H1 (cell line): Measurements from ENCODE around the gene COL4A1. TPM values are rescaled to one million over a fixed set of nuclear protein-coding genes. Genes with fewer than 3 reads are reported as not detected.

Source experiments
- CTCF ChIA-PET: fragments of 300-600 bp; sonication (Branson Sonifier 250); formaldehyde crosslinking; loops from one replicate; lab custom pipeline; 2021; ENCODE audit not compliant: partially characterized antibody; lab: Charles Lee
- POLR2A ChIA-PET: fragments of 300-600 bp; sonication (Branson Sonifier 250); formaldehyde crosslinking; loops from one replicate; lab custom pipeline; 2021; ENCODE audit warnings: inconsistent platforms; ENCODE audit not compliant: partially characterized antibody; lab: Charles Lee
- DNase-seq, 2 experiments: peaks; one replicate each; pipeline versions ENCODE4 v3.0.0 to v3.0.0-alpha.2; 2010 to 2022; ENCODE audit warnings: low spot score in 2 of 2, low read depth in 1 of 2, mixed read lengths in 1 of 2
- FAIRE-seq: peaks from 2 replicates; lab custom pipeline; 2011; peaks lifted over from hg19 to GRCh38; lab: Jason Lieb, UNC
- H2AFZ ChIP-seq: 2 replicates; pipeline ENCODE4 v1.8.1; 2012; ENCODE audit warnings: low read length, inconsistent platforms
- H2AK5ac ChIP-seq: 2 replicates; pipeline ENCODE4 v1.6.1; 2013; ENCODE audit warnings: low read depth, low read length
- H2BK120ac ChIP-seq: replicated peaks from 2 replicates; pipeline ENCODE3; 2013; ENCODE audit warnings: low read depth, low read length, inconsistent platforms
- H2BK12ac ChIP-seq: 2 replicates; pipeline ENCODE4 v1.6.1; 2013; ENCODE audit warnings: low read depth, low read length
- H2BK15ac ChIP-seq: 2 replicates; pipeline ENCODE4 v1.6.1; 2013; ENCODE audit warnings: low read length
- H2BK20ac ChIP-seq: 2 replicates; pipeline ENCODE4 v1.6.1; 2013; ENCODE audit warnings: low read length
- H2BK5ac ChIP-seq: 2 replicates; pipeline ENCODE4 v1.6.1; 2013; ENCODE audit warnings: low read depth, low read length
- H3K14ac ChIP-seq: 2 replicates; pipeline ENCODE4 v1.6.1; 2013; ENCODE audit warnings: inconsistent platforms; ENCODE audit not compliant: insufficient read length
- H3K18ac ChIP-seq: 2 replicates; pipeline ENCODE4 v1.6.1; 2013; ENCODE audit warnings: low read length; ENCODE audit errors: extremely low read depth
- H3K23ac ChIP-seq: 2 replicates; pipeline ENCODE4 v1.6.1; 2013; ENCODE audit warnings: inconsistent platforms; ENCODE audit not compliant: insufficient read length
- H3K23me2 ChIP-seq: 2 replicates; pipeline ENCODE4 v1.6.1; 2013; ENCODE audit warnings: low read depth, low read length
- H3K27ac ChIP-seq: 2 replicates; pipeline ENCODE4 v1.6.1; 2011; ENCODE audit warnings: low read depth, low read length, inconsistent platforms
- H3K27me3 ChIP-seq, 4 experiments: replicated peaks in 1 of 4; 1 replicate in 1 of 4; 2 replicates in 3 of 4; pipeline versions ENCODE4 v1.6.1 to v1.8.1; 2011 to 2013; ENCODE audit warnings: low read length in 3 of 4, mild to moderate bottlenecking in 3 of 4, inconsistent platforms in 2 of 4, mixed read lengths in 2 of 4, moderate library complexity in 1 of 4; ENCODE audit not compliant: control insufficient read depth in 3 of 4, insufficient read depth in 3 of 4; ENCODE audit errors: extremely low read depth in 1 of 4
- H3K36me3 ChIP-seq, 4 experiments: 2 replicates each; pipeline versions ENCODE4 v1.6.1 to v1.8.1; 2011 to 2013; ENCODE audit warnings: mild to moderate bottlenecking in 4 of 4, low read length in 3 of 4, moderate library complexity in 2 of 4, control low read depth in 1 of 4, inconsistent platforms in 1 of 4; ENCODE audit not compliant: insufficient read depth in 4 of 4, control insufficient read depth in 2 of 4
- H3K4ac ChIP-seq: replicated peaks from 2 replicates; pipeline ENCODE3; 2013; ENCODE audit warnings: low read length, low read depth, mixed read lengths, inconsistent platforms; ENCODE audit not compliant: insufficient read length
- H3K4me1 ChIP-seq, 4 experiments: replicated peaks in 1 of 4; 1 replicate in 1 of 4; 2 replicates in 3 of 4; pipeline versions ENCODE4 v1.6.1 to v1.8.1; 2011 to 2013; ENCODE audit warnings: low read length in 3 of 4, inconsistent platforms in 2 of 4, mixed read lengths in 1 of 4; ENCODE audit not compliant: insufficient read depth in 4 of 4, control insufficient read depth in 3 of 4
- H3K4me2 ChIP-seq, 2 experiments: 2 replicates each; pipeline versions ENCODE4 v1.6.1 to v1.8.1; 2011 to 2013; ENCODE audit warnings: low read depth in 2 of 2, low read length in 2 of 2, control low read depth in 1 of 2, inconsistent platforms in 1 of 2, mild to moderate bottlenecking in 1 of 2; ENCODE audit not compliant: insufficient read depth in 1 of 2
- H3K4me3 ChIP-seq, 4 experiments: fragments of 200-600, 300-600 bp in 1 of 4; sonication (generic), shearing (Covaris generic), sonication (Bioruptor Twin) in 1 of 4; 2 replicates each; pipeline versions ENCODE4 v1.5.1 to v1.8.1; 2011 to 2016; ENCODE audit warnings: low read length in 4 of 4, low read depth in 3 of 4, control low read depth in 2 of 4, inconsistent platforms in 2 of 4, mild to moderate bottlenecking in 2 of 4, mixed read lengths in 1 of 4, moderate library complexity in 1 of 4; ENCODE audit not compliant: insufficient read depth in 2 of 4; ENCODE audit errors: extremely low read depth in 1 of 4
- H3K56ac ChIP-seq: replicated peaks from 2 replicates; pipeline ENCODE3; 2013; ENCODE audit warnings: low read depth, mild to moderate bottlenecking, mixed read lengths, low read length, inconsistent platforms; ENCODE audit not compliant: insufficient read length
- H3K79me1 ChIP-seq: 2 replicates; pipeline ENCODE4 v1.6.1; 2013; ENCODE audit warnings: low read depth, low read length, control low read depth
- H3K79me2 ChIP-seq, 2 experiments: 2 replicates each; pipeline versions ENCODE4 v1.6.1 to v1.8.1; 2012 to 2013; ENCODE audit warnings: low read length in 2 of 2, mild to moderate bottlenecking in 2 of 2, inconsistent platforms in 1 of 2; ENCODE audit not compliant: insufficient read depth in 2 of 2, control insufficient read depth in 1 of 2
- H3K9ac ChIP-seq, 4 experiments: replicated peaks in 1 of 4; 1 replicate in 1 of 4; 2 replicates in 3 of 4; pipeline versions ENCODE4 v1.6.1 to v1.8.1; 2011 to 2013; ENCODE audit warnings: low read depth in 3 of 4, low read length in 3 of 4, control low read depth in 2 of 4, mild to moderate bottlenecking in 2 of 4, moderate library complexity in 2 of 4, inconsistent platforms in 1 of 4; ENCODE audit errors: extremely low read depth in 1 of 4
- H3K9me3 ChIP-seq, 2 experiments: 2 replicates each; pipeline versions ENCODE4 v1.6.1 to v1.8.1; 2012 to 2013; ENCODE audit warnings: mild to moderate bottlenecking in 2 of 2, moderate library complexity in 2 of 2, control low read depth in 1 of 2, inconsistent platforms in 1 of 2, low read depth in 1 of 2, low read length in 1 of 2, mixed read lengths in 1 of 2; ENCODE audit not compliant: insufficient read depth in 2 of 2
- H4K20me1 ChIP-seq, 2 experiments: replicated peaks in 1 of 2; 2 replicates each; pipeline versions ENCODE3 to v1.8.1; 2011 to 2013; ENCODE audit warnings: inconsistent platforms in 2 of 2, low read length in 2 of 2, mild to moderate bottlenecking in 1 of 2; ENCODE audit not compliant: insufficient read depth in 2 of 2, control insufficient read depth in 1 of 2
- H4K5ac ChIP-seq: 2 replicates; pipeline ENCODE4 v1.6.1; 2013; ENCODE audit warnings: low read length, low read depth, mixed read lengths, inconsistent platforms; ENCODE audit not compliant: insufficient read length
- H4K8ac ChIP-seq: 2 replicates; pipeline ENCODE4 v1.8.0; 2013; ENCODE audit warnings: mild to moderate bottlenecking, moderate library complexity, low read length, inconsistent platforms; ENCODE audit not compliant: insufficient read depth; ENCODE audit errors: extremely low read depth
- H4K91ac ChIP-seq: replicated peaks from 2 replicates; pipeline ENCODE3; 2013; ENCODE audit warnings: low read length, mixed read lengths, inconsistent platforms; ENCODE audit not compliant: insufficient read length
- BCL11A ChIP-seq, 2 experiments: IDR thresholded peaks; one replicate each; pipeline ENCODE4 v1.6.1; 2011; ENCODE audit warnings: low read depth in 2 of 2, low read length in 2 of 2, mild to moderate bottlenecking in 2 of 2
- CBX8 ChIP-seq: fragments of 300-800, 300-1000 bp; sonication (generic); IDR thresholded peaks from 2 replicates; pipeline ENCODE4 v1.7.1; 2016; ENCODE audit warnings: low read depth, low read length, borderline replicate concordance
- SIRT6 ChIP-seq: IDR thresholded peaks from one replicate; pipeline ENCODE4 v1.7.1; 2012; ENCODE audit warnings: low read length, inconsistent platforms
- SP1 ChIP-seq: IDR thresholded peaks from 2 replicates; pipeline ENCODE4 v1.6.1; 2011; ENCODE audit warnings: low read depth, low read length
- WGBS, 2 experiments: shearing (Covaris generic) in 1 of 2; methylation state at CpG; one replicate each; pipeline versions ENCODE4 v1.1.6 to v1.1.7; 2013 to 2015; ENCODE audit warnings: low lambda C conversion rate in 2 of 2, mixed read lengths in 2 of 2, inconsistent platforms in 1 of 2, low coverage in 1 of 2, missing lambda C conversion rate in 1 of 2; ENCODE audit not compliant: insufficient replicate concordance in 2 of 2, insufficient coverage in 1 of 2, insufficient read length in 1 of 2; ENCODE audit errors: extremely low coverage in 1 of 2, missing lambda C conversion rate in 1 of 2; 5-methylcytosine and 5-hydroxymethylcytosine counted together
- polyA plus RNA-seq, 7 experiments: library from polyadenylated mRNA; depleted of rRNA in 3 of 7; stranded (reverse) in 5 of 7; unstranded in 2 of 7; fragments of >200 nt in 5 of 7; fragments of 200-250 nt in 2 of 7; gene quantifications; 1 replicate in 5 of 7; 2 replicates in 1 of 7; 4 replicates in 1 of 7; pipeline versions ENCODE4 v1.2.1 to v1.2.3, GENCODE V29; 2011 to 2013; ENCODE audit warnings: missing spikeins in 2 of 7, mixed read lengths in 2 of 7
- total RNA-seq: library from RNA; stranded (reverse); fragmentation: NEBNext Ultra II Directional; extraction: Animal tissue kit (Norgen Biotek cat#: 25700); gene quantifications from 2 replicates; pipeline ENCODE4 v1.2.1, GENCODE V29; 2021
- TF ChIP-seq, protein P1 (sequence below): IDR thresholded peaks from 2 replicates; pipeline ENCODE4 v1.6.1; 2012; ENCODE audit warnings: inconsistent platforms

COL4A1 gene
- total and polyA plus RNA-seq, 2 of the 8 experiments (the other 6 are each of a cell fraction or from before 2014, with no cell fraction given), result 30.7 to 82.0 TPM

DNA sequence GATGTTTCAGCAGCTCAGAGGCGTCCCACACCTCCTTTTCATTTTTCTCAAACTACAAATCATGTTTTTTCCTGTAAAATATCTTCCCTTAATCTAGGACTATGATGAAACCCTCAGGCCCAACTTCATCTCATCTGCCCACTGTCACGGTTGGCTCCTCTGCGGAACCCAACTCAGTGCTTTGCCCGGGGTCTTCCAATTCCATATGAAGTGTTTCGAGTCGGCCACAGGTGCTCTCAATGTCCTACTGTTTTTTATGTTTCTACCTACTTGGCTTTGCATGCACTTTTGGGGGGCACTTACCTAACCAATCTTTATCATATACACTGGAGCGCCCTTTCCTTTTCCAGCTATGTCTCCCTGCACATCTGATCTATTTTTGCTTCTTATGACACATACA is 28.1 kb downstream of the COL4A1 start:
- H4K91ac ChIP-seq, result no peak overlapping the region
- no peaks in the 10 kb centered on the region for H3K9me3 ChIP-seq
- H4K5ac ChIP-seq, result no peak overlapping the region
- no peak overlapping the region for H3K56ac ChIP-seq
- H3K79me2 ChIP-seq, result peaks cover 2 to 3% of the 10 kb centered on the region in 2 experiments; a peak in 2 of 4 replicates
- DNase-seq (no peak), FAIRE-seq (no peak)
- no peak overlapping the region for H3K18ac ChIP-seq
- H3K27ac ChIP-seq, result no peak overlapping the region
- H3K36me3 ChIP-seq, result no peaks in the 10 kb centered on the region; a peak in 2 of 8 replicates
- no peaks in the 10 kb centered on the region; the same call in 1 of the 2 replicates for H3K79me1 ChIP-seq
- H2BK12ac ChIP-seq, result no peak overlapping the region
- ChIA-PET POLR2A (no interaction called here), CTCF (interaction anchor here (0.8 kb wide), 1 partner anchor 74 kb away, joined by 3 read pairs; no protein-coding TSS in a partner anchor)
- TF ChIP-seq CBX8, result no peak
- TF ChIP-seq SIRT6, result no peak
- no peak for TF ChIP-seq SP1
- TF ChIP-seq, protein P1, sequence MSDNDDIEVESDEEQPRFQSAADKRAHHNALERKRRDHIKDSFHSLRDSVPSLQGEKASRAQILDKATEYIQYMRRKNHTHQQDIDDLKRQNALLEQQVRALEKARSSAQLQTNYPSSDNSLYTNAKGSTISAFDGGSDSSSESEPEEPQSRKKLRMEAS, result no peak
- no peak for TF ChIP-seq BCL11A (IDR thresholded peaks at IDR 0.05; ENCODE audit: low read depth in 2 of 2, low read length in 2 of 2)
- no peak overlapping the region for H2BK15ac ChIP-seq
- no peak overlapping the region for H2BK120ac ChIP-seq
- peaks cover 1 to 7% of the 10 kb centered on the region in 2 experiments for H4K20me1 ChIP-seq
- H3K4me1 ChIP-seq, result peaks cover 0 to 3% (median 2%) of the 10 kb centered on the region in 4 experiments; a peak in 1 of 7 replicates
- H3K4me2 ChIP-seq, result no peak overlapping the region
- H2AFZ ChIP-seq, result no peak overlapping the region
- H3K14ac ChIP-seq, result no peak overlapping the region
- no peak overlapping the region for H2BK5ac ChIP-seq
- no peak overlapping the region for H4K8ac ChIP-seq
- H3K4me3 ChIP-seq, result no peak overlapping the region
- H2BK20ac ChIP-seq, result no peak overlapping the region
- no peak overlapping the region for H3K23ac ChIP-seq
- H3K27me3 ChIP-seq, result no peaks in the 10 kb centered on the region
- WGBS, 2 experiments, result 80% methylated on average over 7 of the region's 7 CpGs; no CpG with 5 or more reads in 1 of the 2 experiments
- H3K23me2 ChIP-seq, result no peaks in the 10 kb centered on the region
- no peak overlapping the region for H2AK5ac ChIP-seq
- no peak overlapping the region for H3K4ac ChIP-seq
- H3K9ac ChIP-seq, result no peak overlapping the region; a peak in 2 of 7 replicates
